Cardiac muscle cell (in vitro differentiated cells and primary cell): Measurements from ENCODE around the gene ABCC2. TPM values are rescaled to one million over a fixed set of nuclear protein-coding genes. Genes with fewer than 3 reads are reported as not detected.

ENCODE experiments used
- DNase-seq, 2 donors: peaks; one replicate each; pipeline versions ENCODE4 v3.0.0 to v3.0.0-alpha.2; 2010 to 2017; ENCODE audit warnings: low read depth in 1 of 2, low spot score in 1 of 2
- H3K27ac ChIP-seq: fragments of 200-600 bp; sonication (generic); 2 replicates; pipeline ENCODE4 v1.5.1; 2016
- H3K27me3 ChIP-seq: fragments of 200-600 bp; sonication (generic); 2 replicates; pipeline ENCODE4 v1.6.0; 2016; ENCODE audit warnings: control low read depth
- H3K36me3 ChIP-seq: fragments of 200-600 bp; sonication (generic); 2 replicates; pipeline ENCODE4 v1.5.1; 2016; ENCODE audit warnings: control low read depth
- H3K4me1 ChIP-seq: fragments of 200-600 bp; sonication (generic); 2 replicates; pipeline ENCODE4 v1.8.1; 2017; ENCODE audit warnings: low read depth, mild to moderate bottlenecking, mixed run types
- H3K4me3 ChIP-seq: fragments of 200-600 bp; sonication (generic); 2 replicates; pipeline ENCODE4 v1.5.1; 2016; ENCODE audit warnings: mild to moderate bottlenecking
- H3K9me3 ChIP-seq: fragments of 200-600 bp; sonication (generic); 2 replicates; pipeline ENCODE4 v1.5.1; 2017; ENCODE audit warnings: low read depth, mild to moderate bottlenecking, control low read depth
- CTCF ChIP-seq: IDR thresholded peaks from 2 replicates; pipeline ENCODE4 v1.5.1; 2012; ENCODE audit warnings: low read depth, mild to moderate bottlenecking, low read length
- polyA plus RNA-seq: library from polyadenylated mRNA; unstranded; fragments of >200 nt; fragmentation: Nextera tagmentation; extraction: Ambion mirVana; gene quantifications from 2 replicates; pipeline ENCODE4 v1.2.1, GENCODE V29; 2016
- total RNA-seq: library from RNA; depleted of rRNA; stranded (reverse); fragments of >200 nt; gene quantifications from 2 replicates; pipeline ENCODE4 v1.2.3, GENCODE V29; 2016

The ABCC2 gene
- total and polyA plus RNA-seq, 2 experiments from 2014 or later = 0.12 to 0.86 TPM

DNA sequence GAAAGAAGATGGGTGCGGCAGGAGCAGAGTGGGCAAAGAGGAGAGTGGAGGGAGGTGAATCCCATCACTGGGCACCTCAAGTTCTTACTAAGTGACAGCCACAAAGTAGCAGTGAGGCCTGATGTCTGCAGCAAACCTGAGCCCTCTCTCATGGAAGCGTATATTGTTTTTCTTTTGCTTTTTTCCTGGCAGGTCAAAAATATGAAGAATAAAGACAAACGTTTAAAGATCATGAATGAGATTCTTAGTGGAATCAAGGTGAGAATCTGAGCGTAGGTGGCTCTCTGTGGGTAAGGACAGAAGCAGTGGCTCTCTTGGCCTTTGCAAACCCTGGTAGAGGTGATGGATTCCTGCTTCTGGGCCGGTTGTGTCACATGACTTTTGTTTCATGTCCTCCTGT, 22.8 kb downstream of the ABCC2 start:
- Histone ChIP-seq H3K9me3 (no peaks in the 10 kb centered on the region), H3K27me3 (no peaks in the 10 kb centered on the region), H3K4me3 (no peak overlapping the region), H3K36me3 (no peaks in the 10 kb centered on the region), H3K27ac (no peak overlapping the region), H3K4me1 (no peaks in the 10 kb centered on the region)
- no peak for TF ChIP-seq CTCF
- no peak for DNase-seq

GRCh38 chr10:99806091-99806490, 23.7 kb downstream of the ABCC2 start:
- Histone ChIP-seq H3K27ac (no peak overlapping the region), H3K4me1 (no peaks in the 10 kb centered on the region), H3K27me3 (no peaks in the 10 kb centered on the region), H3K36me3 (no peaks in the 10 kb centered on the region), H3K9me3 (no peaks in the 10 kb centered on the region), H3K4me3 (no peak overlapping the region)
- no peak for DNase-seq
- no peak for TF ChIP-seq CTCF

DNA sequence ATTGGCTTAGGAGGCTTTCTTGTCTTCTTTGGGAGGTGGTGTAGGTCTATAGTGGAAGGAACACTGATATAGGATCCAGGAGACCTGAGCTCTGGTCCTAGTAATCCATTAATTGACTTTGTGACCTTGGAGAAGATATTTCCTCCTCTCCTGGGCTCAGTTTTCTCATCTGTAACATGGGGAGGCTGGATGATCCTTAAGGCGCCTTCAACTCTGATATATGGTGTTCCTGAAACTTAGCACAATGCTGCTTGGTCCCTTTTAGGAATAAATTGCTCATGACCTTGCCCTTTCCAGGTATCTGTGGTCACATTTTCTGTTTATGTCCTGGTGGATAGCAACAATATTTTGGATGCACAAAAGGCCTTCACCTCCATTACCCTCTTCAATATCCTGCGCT, 25.3 kb downstream of the ABCC2 start:
- Histone ChIP-seq H3K27ac (no peak overlapping the region), H3K9me3 (no peaks in the 10 kb centered on the region), H3K36me3 (no peaks in the 10 kb centered on the region), H3K4me1 (no peaks in the 10 kb centered on the region), H3K4me3 (no peak overlapping the region), H3K27me3 (no peaks in the 10 kb centered on the region)
- no peak for DNase-seq
- TF ChIP-seq CTCF = no peak

- no peak for DNase-seq
- no peaks in the 10 kb centered on the region for H3K9me3 ChIP-seq
- H3K36me3 ChIP-seq = no peaks in the 10 kb centered on the region
- TF ChIP-seq CTCF = no peak
- H3K27me3 ChIP-seq = no peaks in the 10 kb centered on the region
- H3K4me3 ChIP-seq = no peak overlapping the region
- H3K27ac ChIP-seq = no peak overlapping the region
- no peaks in the 10 kb centered on the region for H3K4me1 ChIP-seq
Measured at GRCh38 chr10:99808270-99808669, 25.8 kb downstream of the ABCC2 start.

DNA sequence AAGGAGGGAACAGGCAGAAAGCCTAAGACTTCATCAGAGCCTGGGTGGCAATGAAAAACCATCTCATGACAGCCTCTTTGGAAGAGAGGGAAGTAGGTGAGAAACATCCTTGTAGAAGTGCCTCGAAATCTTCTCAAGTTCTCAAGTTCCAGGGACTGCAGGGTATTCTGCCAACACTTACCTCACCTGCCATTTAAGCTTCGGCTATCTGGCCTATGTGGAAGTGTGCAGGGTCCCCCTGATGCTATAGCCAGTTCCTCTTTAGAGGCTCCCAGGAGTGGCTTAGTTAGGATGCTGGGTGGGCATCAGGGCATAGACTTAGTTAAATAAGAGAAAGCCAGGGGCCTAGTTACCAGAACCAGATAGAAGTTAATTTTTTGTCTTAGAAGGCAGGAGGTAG, 27.0 kb downstream of the ABCC2 start:
- no peak for TF ChIP-seq CTCF
- no peaks in the 10 kb centered on the region for H3K4me1 ChIP-seq
- H3K4me3 ChIP-seq = no peak overlapping the region
- H3K36me3 ChIP-seq = no peaks in the 10 kb centered on the region
- H3K27ac ChIP-seq = no peak overlapping the region
- no peaks in the 10 kb centered on the region for H3K9me3 ChIP-seq
- DNase-seq = no peak
- no peaks in the 10 kb centered on the region for H3K27me3 ChIP-seq
